Astrocyte of the cerebellum (primary cell): ENCODE results near the gene ECT2.
A peak's percentile ranks its signal among the peaks of the same experiment; 100 is the strongest.

Experiments used
- DNase-seq: peaks from one replicate; pipeline ENCODE4 v3.0.0-alpha.2; 2011; ENCODE audit warnings: low read depth
- H3K4me3 ChIP-seq: 2 replicates; pipeline ENCODE4 v1.5.1; 2011; ENCODE audit warnings: mild to moderate bottlenecking, low read depth, low read length, moderate library complexity
- CTCF ChIP-seq: IDR thresholded peaks from 2 replicates; pipeline ENCODE4 v1.5.1; 2012; ENCODE audit warnings: low read length, low read depth, moderate library complexity, mild to moderate bottlenecking; ENCODE audit errors: missing control alignments
- in situ Hi-C: cut with HindIII; loops from 2 replicates; pipeline ENCODE4 v1.10.0; 2017; ENCODE audit warnings: low sequenced_read_pairs

The ECT2 gene

GRCh38 chr3:172846706-172847105 is 96.2 kb downstream of the ECT2 start:
- TF ChIP-seq CTCF, result no peak
- DNase-seq, result peak; percentile 73
- in situ Hi-C loops, result no loop called here

GRCh38 chr3:172847292-172847691 is 96.8 kb downstream of the ECT2 start:
- DNase-seq, result no peak
- in situ Hi-C loops, result no loop called here
- no peak for TF ChIP-seq CTCF
- H3K4me3 ChIP-seq, result no peak overlapping the region

More at GRCh38 chr3:172846706-172847105, 96.2 kb downstream of the ECT2 start:
- no peak overlapping the region for H3K4me3 ChIP-seq

GRCh38 chr3:172848910-172849309 is 98.4 kb downstream of the ECT2 start:
- no peak for TF ChIP-seq CTCF
- in situ Hi-C loops, result no loop called here
- no peak overlapping the region for H3K4me3 ChIP-seq
- DNase-seq, result peak; percentile 53

GRCh38 chr3:172853005-172853404 is 102.5 kb downstream of the ECT2 start:
- DNase-seq, result no peak
- in situ Hi-C loops, result no loop called here
- no peak overlapping the region for H3K4me3 ChIP-seq
- TF ChIP-seq CTCF, result no peak

- no peak for DNase-seq
- no peak for TF ChIP-seq CTCF
- in situ Hi-C loops, result no loop called here
- H3K4me3 ChIP-seq, result no peak overlapping the region
These were observed 103.6 kb downstream of the ECT2 start for GRCh38 chr3:172853921-172854666.

- no peak for DNase-seq
- TF ChIP-seq CTCF, result no peak
- no peak overlapping the region for H3K4me3 ChIP-seq
- in situ Hi-C loops, result no loop called here
These were observed 104.5 kb downstream of the ECT2 start for GRCh38 chr3:172855037-172855436.
